Activated CD8-positive, alpha-beta memory T cell treated with anti-CD3 and anti-CD28 coated beads, Interleukin-2, amount 50 U/mL, for 24 hours (primary cell): ENCODE data around the gene ZNF384.

ENCODE experiments used
- DNase-seq: peaks from one replicate; pipeline ENCODE4 v3.0.0-alpha.2; 2020; ENCODE audit errors: extremely low read depth

Gene ZNF384

GRCh38 chr12:6620885-6621274 lies 68.3 kb downstream of the ZNF384 start:
- no peak for DNase-seq

- DNase-seq = no peak
Measured at GRCh38 chr12:6620137-6620884, 68.9 kb downstream of the ZNF384 start.

GRCh38 chr12:6618483-6619225 lies 70.5 kb downstream of the ZNF384 start:
- DNase-seq = no peak
